Endothelial cell of umbilical vein (primary cell): ENCODE measurements around the gene ZNF384.

Experiments
- FOS ChIP-seq: IDR thresholded peaks from 2 replicates; pipeline ENCODE4 v1.6.1; 2011; ENCODE audit warnings: mild to moderate bottlenecking, low read length, moderate library complexity, borderline replicate concordance; ENCODE audit not compliant: insufficient read depth
- POLR2A ChIP-seq: IDR thresholded peaks from 2 replicates; pipeline ENCODE4 v1.6.1; 2012; ENCODE audit warnings: low read depth, mild to moderate bottlenecking, control low read depth, low read length
- POLR2AphosphoS5 ChIP-seq: IDR thresholded peaks from 2 replicates; pipeline ENCODE4 v1.6.1; 2012; ENCODE audit warnings: low read depth, mild to moderate bottlenecking, control low read depth, low read length, moderate library complexity; ENCODE audit not compliant: insufficient read depth
- TF ChIP-seq, protein P1 (sequence below), 2 donors: IDR thresholded peaks; 1 replicate in 1 of 2; 2 replicates in 1 of 2; pipeline ENCODE4 v1.5.1; 2011; ENCODE audit warnings: low read length in 2 of 2, mild to moderate bottlenecking in 2 of 2, moderate library complexity in 2 of 2, control low read depth in 1 of 2, inconsistent platforms in 1 of 2, low read depth in 1 of 2; ENCODE audit not compliant: insufficient read depth in 1 of 2; ENCODE audit errors: extremely low read depth in 1 of 2

DNA sequence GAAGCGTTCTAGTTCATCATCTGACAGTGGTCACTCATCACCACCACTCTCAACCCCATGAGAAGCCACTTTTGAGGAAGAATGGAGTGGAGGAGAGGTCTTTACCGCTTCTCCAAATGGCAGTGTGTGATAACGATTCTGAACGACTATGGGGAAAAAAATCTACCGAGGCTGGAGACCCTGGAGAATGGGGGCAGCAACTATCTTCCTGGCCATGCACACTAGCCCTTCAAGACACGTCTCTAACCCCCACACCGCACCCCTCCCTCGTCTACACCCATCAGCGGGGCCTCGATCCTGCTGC lies 26.6 kb downstream of the ZNF384 start:
- TF ChIP-seq POLR2A: no peak
- TF ChIP-seq, protein P1, sequence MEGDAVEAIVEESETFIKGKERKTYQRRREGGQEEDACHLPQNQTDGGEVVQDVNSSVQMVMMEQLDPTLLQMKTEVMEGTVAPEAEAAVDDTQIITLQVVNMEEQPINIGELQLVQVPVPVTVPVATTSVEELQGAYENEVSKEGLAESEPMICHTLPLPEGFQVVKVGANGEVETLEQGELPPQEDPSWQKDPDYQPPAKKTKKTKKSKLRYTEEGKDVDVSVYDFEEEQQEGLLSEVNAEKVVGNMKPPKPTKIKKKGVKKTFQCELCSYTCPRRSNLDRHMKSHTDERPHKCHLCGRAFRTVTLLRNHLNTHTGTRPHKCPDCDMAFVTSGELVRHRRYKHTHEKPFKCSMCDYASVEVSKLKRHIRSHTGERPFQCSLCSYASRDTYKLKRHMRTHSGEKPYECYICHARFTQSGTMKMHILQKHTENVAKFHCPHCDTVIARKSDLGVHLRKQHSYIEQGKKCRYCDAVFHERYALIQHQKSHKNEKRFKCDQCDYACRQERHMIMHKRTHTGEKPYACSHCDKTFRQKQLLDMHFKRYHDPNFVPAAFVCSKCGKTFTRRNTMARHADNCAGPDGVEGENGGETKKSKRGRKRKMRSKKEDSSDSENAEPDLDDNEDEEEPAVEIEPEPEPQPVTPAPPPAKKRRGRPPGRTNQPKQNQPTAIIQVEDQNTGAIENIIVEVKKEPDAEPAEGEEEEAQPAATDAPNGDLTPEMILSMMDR (IDR thresholded peaks at IDR 0.05; ENCODE audit: extremely low read depth in 1 of 2, insufficient read depth in 1 of 2, low read depth in 1 of 2, low read length in 2 of 2): no peak
- TF ChIP-seq FOS: no peak
- no peak for TF ChIP-seq POLR2AphosphoS5
